H1 (cell line): Measurements from ENCODE around the gene PPY. TPM values are rescaled to one million over a fixed set of nuclear protein-coding genes. Genes with fewer than 3 reads are reported as not detected.

Source experiments
- ATF3 ChIP-seq: IDR thresholded peaks from 2 replicates; pipeline ENCODE4 v1.6.1; 2011; ENCODE audit warnings: low read depth, mild to moderate bottlenecking, low read length; ENCODE audit not compliant: insufficient read depth
- CHD7 ChIP-seq: fragments of 300-600 bp; sonication (generic); IDR thresholded peaks from 2 replicates; pipeline ENCODE4 v1.7.1; 2012; ENCODE audit warnings: low read length, moderate library complexity, mild to moderate bottlenecking, inconsistent platforms; ENCODE audit not compliant: insufficient replicate concordance
- JUND ChIP-seq: IDR thresholded peaks from 2 replicates; pipeline ENCODE4 v1.6.1; 2011; ENCODE audit warnings: mild to moderate bottlenecking, improper control_type of control experiment, low read length
- MAFK ChIP-seq: IDR thresholded peaks from 2 replicates; pipeline ENCODE4 v1.6.1; 2012; ENCODE audit warnings: low read depth, mild to moderate bottlenecking, improper control_type of control experiment, low read length
- POLR2AphosphoS5 ChIP-seq: IDR thresholded peaks from 2 replicates; pipeline ENCODE4 v1.6.1; 2011; ENCODE audit warnings: low read depth, low read length
- SIN3A ChIP-seq, 2 experiments: IDR thresholded peaks in 1 of 2; conservative IDR thresholded peaks in 1 of 2; 2 replicates each; pipeline ENCODE4 v1.6.1; 2011 to 2012; ENCODE audit warnings: low read length in 2 of 2, improper control_type of control experiment in 1 of 2, low read depth in 1 of 2, mild to moderate bottlenecking in 1 of 2
- SP2 ChIP-seq: IDR thresholded peaks from 2 replicates; pipeline ENCODE4 v1.6.1; 2012; ENCODE audit warnings: mild to moderate bottlenecking, low read length, inconsistent platforms
- SP4 ChIP-seq: IDR thresholded peaks from 2 replicates; pipeline ENCODE4 v1.6.1; 2012; ENCODE audit warnings: low read length, inconsistent platforms
- TAF7 ChIP-seq: optimal IDR thresholded peaks from 2 replicates; pipeline ENCODE3; 2011; ENCODE audit warnings: low read depth, mild to moderate bottlenecking, inconsistent platforms, low read length, moderate library complexity, borderline replicate concordance
- USF2 ChIP-seq: IDR thresholded peaks from 2 replicates; pipeline ENCODE4 v1.6.1; 2011; ENCODE audit warnings: low read length, improper control_type of control experiment
- polyA plus RNA-seq, 7 experiments: library from polyadenylated mRNA; depleted of rRNA in 3 of 7; stranded (reverse) in 5 of 7; unstranded in 2 of 7; fragments of >200 nt in 5 of 7; fragments of 200-250 nt in 2 of 7; gene quantifications; 1 replicate in 5 of 7; 2 replicates in 1 of 7; 4 replicates in 1 of 7; pipeline versions ENCODE4 v1.2.1 to v1.2.3, GENCODE V29; 2011 to 2013; ENCODE audit warnings: missing spikeins in 2 of 7, mixed read lengths in 2 of 7
- total RNA-seq: library from RNA; stranded (reverse); fragmentation: NEBNext Ultra II Directional; extraction: Animal tissue kit (Norgen Biotek cat#: 25700); gene quantifications from 2 replicates; pipeline ENCODE4 v1.2.1, GENCODE V29; 2021

PPY gene
- total and polyA plus RNA-seq, 2 of the 8 experiments (the other 6 are each of a cell fraction or from before 2014, with no cell fraction given) = 0.26 TPM; not detected in 1

GRCh38 chr17:43970366-43970765 is 28.1 kb upstream of the PPY start (continued):
- TF ChIP-seq CHD7 = no peak
- no peak for TF ChIP-seq ATF3
- no peak for TF ChIP-seq SIN3A (conservative IDR thresholded peaks at IDR 0.05 in 1 of 2, IDR thresholded peaks at IDR 0.05 in 1 of 2; ENCODE audit: low read depth in 1 of 2, low read length in 2 of 2)
- no peak for TF ChIP-seq USF2
- no peak for TF ChIP-seq SP4
- no peak for TF ChIP-seq JUND
- TF ChIP-seq TAF7 = no peak
- TF ChIP-seq SP2 = no peak
- TF ChIP-seq MAFK = no peak
- no peak for TF ChIP-seq POLR2AphosphoS5
